Measurements from ENCODE around the gene GNL3.
"Not testable (repeated sequence)": the region's sequence is repeated elsewhere in the genome, so short reads cannot be mapped to it uniquely, and the experiment has no call there.

The GNL3 gene

GRCh38 chr3:52719618-52720017, 33.8 kb downstream of the GNL3 start:
- no peak for DNase-seq (ENCODE audit: low read depth in 2 of 3, low spot score in 2 of 3)

DNA sequence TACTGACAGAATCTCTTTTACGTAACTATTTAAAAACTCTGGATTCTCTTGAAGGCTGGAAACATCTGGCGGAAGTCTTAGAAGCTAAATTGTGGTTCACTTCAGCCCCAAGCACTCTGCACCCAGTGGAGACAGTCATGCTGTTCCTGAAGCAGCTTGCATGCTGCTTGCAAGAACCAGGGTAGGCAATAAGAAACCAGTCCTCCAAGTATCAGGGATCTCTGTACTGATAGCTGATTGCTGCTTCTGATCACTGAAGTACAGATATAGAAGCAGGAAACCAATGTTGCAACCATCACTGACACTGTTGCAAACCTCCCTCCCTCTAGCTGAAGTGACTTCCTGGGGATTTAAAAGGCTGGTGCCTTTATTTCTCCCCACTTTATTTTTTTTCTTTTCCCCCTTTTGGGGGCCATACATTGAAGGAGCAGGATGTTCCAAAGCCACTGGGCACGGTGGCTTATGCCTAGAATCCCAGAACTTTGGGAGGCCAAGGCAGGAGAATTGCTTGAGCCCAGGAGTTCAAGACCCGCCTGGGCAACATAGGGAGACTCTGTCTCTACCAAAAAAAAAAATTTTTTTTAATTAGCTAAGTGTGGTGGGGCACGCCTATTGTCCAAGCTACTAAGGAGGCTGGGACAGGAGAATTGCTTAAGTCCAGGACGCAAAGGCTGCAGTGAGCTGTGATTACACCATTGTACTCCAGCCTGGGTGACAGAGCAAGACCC, 35.3 kb downstream of the GNL3 start:
- no peak for DNase-seq (ENCODE audit: low read depth in 2 of 3, low spot score in 2 of 3)

GRCh38 chr3:52721730-52722008, 35.8 kb downstream of the GNL3 start:
- no peak for DNase-seq (ENCODE audit: low read depth in 2 of 3, low spot score in 2 of 3)

- no peak for DNase-seq (ENCODE audit: low read depth in 2 of 3, low spot score in 2 of 3)
Observed at GRCh38 chr3:52722491-52722890, 36.7 kb downstream of the GNL3 start.

DNA sequence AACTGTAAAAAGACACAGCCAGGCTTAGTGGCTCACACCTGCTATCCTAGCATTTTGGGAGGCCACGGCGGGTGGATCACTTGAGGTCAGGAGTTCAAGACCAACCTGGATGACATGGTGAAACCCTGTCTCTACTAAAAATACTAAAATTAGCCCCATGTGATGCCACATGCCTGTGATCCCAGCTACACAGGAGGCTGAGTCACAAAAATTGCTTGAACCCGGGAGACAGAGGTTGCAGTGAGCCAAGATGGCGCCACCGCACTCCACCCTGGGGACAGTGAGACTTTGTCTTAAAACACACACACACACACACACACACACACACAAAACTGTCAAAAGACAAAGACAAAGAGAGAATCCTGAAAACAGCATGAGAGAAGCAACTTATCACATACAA, 38.1 kb downstream of the GNL3 start:
- DNase-seq (ENCODE audit: low read depth in 2 of 3, low spot score in 2 of 3): no peak

- no peak for DNase-seq (ENCODE audit: low read depth in 2 of 3, low spot score in 2 of 3)
Observed at GRCh38 chr3:52724511-52724910, 38.7 kb downstream of the GNL3 start.

DNA sequence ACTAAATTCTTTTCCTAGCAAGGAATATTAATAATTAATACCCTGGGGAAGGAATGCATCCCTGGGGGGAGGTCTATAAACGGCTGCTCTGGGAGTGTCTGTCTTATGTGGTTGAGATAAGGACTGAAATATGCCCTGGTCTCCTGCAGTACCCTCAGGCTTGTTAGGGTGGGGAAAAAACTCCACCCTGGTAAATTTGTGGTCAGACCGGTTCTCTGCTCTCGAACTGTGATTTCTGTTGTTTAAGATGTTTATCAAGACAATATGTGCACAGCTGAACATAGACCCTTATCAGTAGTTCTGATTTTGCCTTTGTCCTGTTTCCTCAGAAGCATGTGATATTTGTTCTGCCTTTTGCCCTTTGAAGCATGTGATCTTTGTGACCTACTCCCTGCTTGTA, 42.9 kb downstream of the GNL3 start:
- DNase-seq (ENCODE audit: low read depth in 2 of 3, low spot score in 2 of 3): not testable (repeated sequence)

GRCh38 chr3:52730681-52731080, 44.8 kb downstream of the GNL3 start:
- DNase-seq (ENCODE audit: low read depth in 2 of 3, low spot score in 2 of 3): no peak

- DNase-seq (ENCODE audit: low read depth in 2 of 3, low spot score in 2 of 3): no peak
Observed at GRCh38 chr3:52731590-52731989, 45.8 kb downstream of the GNL3 start.

GRCh38 chr3:52733256-52733891, 47.5 kb downstream of the GNL3 start:
- DNase-seq (ENCODE audit: low read depth in 2 of 3, low spot score in 2 of 3): no peak

- DNase-seq (ENCODE audit: low read depth in 2 of 3, low spot score in 2 of 3): no peak
Observed at GRCh38 chr3:52739730-52740129, 53.9 kb downstream of the GNL3 start.

- no peak for DNase-seq (ENCODE audit: low read depth in 2 of 3, low spot score in 2 of 3)
Observed at GRCh38 chr3:52742418-52743041, 56.7 kb downstream of the GNL3 start.

- DNase-seq (ENCODE audit: low read depth in 2 of 3, low spot score in 2 of 3): no peak
Observed at GRCh38 chr3:52743152-52743551, 57.3 kb downstream of the GNL3 start.

DNA sequence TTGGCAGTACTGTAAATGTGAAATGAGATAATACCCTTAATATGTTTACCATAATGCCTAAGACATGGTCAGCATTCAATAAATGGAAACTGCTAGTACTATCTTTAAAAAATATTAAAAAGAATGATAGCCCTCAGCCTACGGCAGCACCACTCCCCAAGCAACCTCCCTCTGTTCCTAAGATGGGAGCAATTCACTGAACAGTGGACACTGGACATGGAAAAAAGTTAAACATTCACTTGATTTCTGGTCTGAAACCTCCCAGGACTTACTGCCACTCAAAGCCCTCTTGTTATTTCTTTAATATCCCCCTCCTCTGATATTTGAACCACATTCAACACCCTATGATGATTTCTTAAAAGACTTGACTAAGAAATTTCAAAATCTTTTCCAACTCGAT, 57.9 kb downstream of the GNL3 start:
- no peak for DNase-seq (ENCODE audit: low read depth in 2 of 3, low spot score in 2 of 3)
